ENCODE measurements around the gene KCNH2.

Gene KCNH2

GRCh38 chr7:150963707-150964559 is 14.2 kb downstream of the KCNH2 start:
- in situ Hi-C loops (cut with MboI; ENCODE audit: low sequenced_read_pairs) = no loop called here

- in situ Hi-C loops (cut with MboI; ENCODE audit: low sequenced_read_pairs) = no loop called here
Observed at GRCh38 chr7:150962553-150963399, 15.3 kb downstream of the KCNH2 start.

GRCh38 chr7:150962290-150962552 is 15.9 kb downstream of the KCNH2 start:
- in situ Hi-C loops (cut with MboI; ENCODE audit: low sequenced_read_pairs) = no loop called here

- in situ Hi-C loops (cut with MboI; ENCODE audit: low sequenced_read_pairs) = no loop called here
Observed at GRCh38 chr7:150961510-150962289, 16.4 kb downstream of the KCNH2 start.

- in situ Hi-C loops (cut with MboI; ENCODE audit: low sequenced_read_pairs) = no loop called here
Observed at GRCh38 chr7:150959739-150960734, 18.1 kb downstream of the KCNH2 start.

- in situ Hi-C loops (cut with MboI; ENCODE audit: low sequenced_read_pairs) = no loop called here
Observed at GRCh38 chr7:150959081-150959480, 19.0 kb downstream of the KCNH2 start.

GRCh38 chr7:150958597-150958996 is 19.5 kb downstream of the KCNH2 start:
- in situ Hi-C loops (cut with MboI; ENCODE audit: low sequenced_read_pairs) = no loop called here

GRCh38 chr7:150958062-150958552 is 20.0 kb downstream of the KCNH2 start:
- in situ Hi-C loops (cut with MboI; ENCODE audit: low sequenced_read_pairs) = no loop called here

GRCh38 chr7:150957133-150958020 is 20.7 kb downstream of the KCNH2 start:
- in situ Hi-C loops (cut with MboI; ENCODE audit: low sequenced_read_pairs) = no loop called here

- in situ Hi-C loops (cut with MboI; ENCODE audit: low sequenced_read_pairs) = no loop called here
Observed at GRCh38 chr7:150956395-150957132, 21.6 kb downstream of the KCNH2 start.

- in situ Hi-C loops (cut with MboI; ENCODE audit: low sequenced_read_pairs) = no loop called here
Observed at GRCh38 chr7:150955519-150956394, 22.4 kb downstream of the KCNH2 start.

- in situ Hi-C loops (cut with MboI; ENCODE audit: low sequenced_read_pairs) = no loop called here
Observed at GRCh38 chr7:150954986-150955518, 23.1 kb downstream of the KCNH2 start.

GRCh38 chr7:150954201-150954985 is 23.7 kb downstream of the KCNH2 start:
- in situ Hi-C loops (cut with MboI; ENCODE audit: low sequenced_read_pairs) = no loop called here

GRCh38 chr7:150953061-150953997 is 24.8 kb downstream of the KCNH2 start:
- in situ Hi-C loops (cut with MboI; ENCODE audit: low sequenced_read_pairs) = no loop called here

- in situ Hi-C loops (cut with MboI; ENCODE audit: low sequenced_read_pairs) = no loop called here
Observed at GRCh38 chr7:150952331-150953050, 25.6 kb downstream of the KCNH2 start.

Measured in HL-60/S4 treated with phorbol 12-myristate 13-acetate at 8.2 ng/mL for 4 days and 3 days (cell line).